ENCODE results near the gene ENO1.

Gene ENO1

DNA sequence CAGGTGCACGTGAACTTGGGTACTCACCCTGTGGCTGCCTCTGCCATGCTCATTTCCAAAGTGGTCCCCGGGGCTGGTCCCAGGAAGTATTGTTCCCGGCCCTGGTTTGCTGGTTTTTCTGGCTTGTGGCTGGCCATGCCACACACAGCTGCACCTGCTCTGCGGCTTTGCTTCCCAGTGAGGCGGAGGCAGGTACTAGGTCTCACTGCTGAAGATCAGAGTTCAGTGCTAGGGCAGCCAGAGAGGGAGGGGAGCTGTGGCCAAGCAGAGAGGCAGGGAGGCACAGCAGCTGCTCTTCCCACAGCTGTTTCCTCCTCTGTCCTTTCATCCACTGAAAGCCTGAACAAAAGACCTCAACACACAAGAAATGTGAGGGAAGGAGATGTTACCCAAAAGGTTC is 30.5 kb downstream of the ENO1 start:
- Histone ChIP-seq H3K4me3 (ENCODE audit: low read depth, low read length, poor library complexity, severe bottlenecking) (no peak overlapping the region), H3K27me3 (ENCODE audit: insufficient read depth, low read length) (peaks cover 7% of the 10 kb centered on the region; the same call in 1 of the 2 replicates), H3K79me2 (ENCODE audit: insufficient read depth, low read length) (no peaks in the 10 kb centered on the region), H3K9ac (ENCODE audit: low read length) (no peak overlapping the region), H4K20me1 (ENCODE audit: insufficient read depth, low read length) (no peaks in the 10 kb centered on the region), H3K4me1 (ENCODE audit: insufficient read depth, low read length, severe bottlenecking) (no peaks in the 10 kb centered on the region), H3F3A (ENCODE audit: insufficient read depth, low read length) (no peaks in the 10 kb centered on the region), H2AFZ (ENCODE audit: low read length) (no peak overlapping the region), H3K27ac (ENCODE audit: low read depth, low read length, poor library complexity, severe bottlenecking) (no peak overlapping the region), H3K36me3 (ENCODE audit: insufficient read depth, low read length) (no peaks in the 10 kb centered on the region; the same call in 1 of the 2 replicates), H3K9me3 (ENCODE audit: low read length) (0 out of 2 replicates have a peak, but pooled peaks cover 2% of the 10 kb centered on the region), H3K9me2 (ENCODE audit: low read depth, low read length) (no peaks in the 10 kb centered on the region), H3K4me2 (ENCODE audit: low read length) (no peak overlapping the region)
- TF ChIP-seq EZH2 (IDR thresholded peaks at IDR 0.05; ENCODE audit: borderline replicate concordance, low read length) (no peak), CTCF (IDR thresholded peaks at IDR 0.05; ENCODE audit: low read length) (no peak)

DNA sequence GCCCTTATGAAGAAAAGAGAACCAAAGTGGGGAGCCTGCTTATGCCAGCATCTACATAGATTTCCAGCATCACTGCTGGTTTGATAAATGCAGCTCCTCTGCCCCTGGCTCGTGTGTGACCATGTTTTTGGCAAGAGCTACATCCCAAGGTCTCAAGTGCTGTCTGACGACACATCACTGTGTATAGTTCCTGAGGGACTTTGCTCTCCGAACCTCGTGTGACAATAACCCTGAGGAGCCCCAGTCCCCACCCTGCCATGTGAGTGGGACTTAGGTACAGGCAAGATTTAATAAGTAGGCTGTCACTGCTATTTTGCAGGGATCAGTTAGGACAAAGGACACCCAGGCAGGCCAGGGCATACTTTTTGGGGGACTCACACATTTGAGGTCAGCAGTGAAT is 32.2 kb downstream of the ENO1 start:
- TF ChIP-seq CTCF (IDR thresholded peaks at IDR 0.05; ENCODE audit: low read length) = no peak
- Histone ChIP-seq H3F3A (ENCODE audit: insufficient read depth, low read length) (no peaks in the 10 kb centered on the region), H3K4me1 (ENCODE audit: insufficient read depth, low read length, severe bottlenecking) (no peaks in the 10 kb centered on the region), H3K27me3 (ENCODE audit: insufficient read depth, low read length) (peaks cover 8% of the 10 kb centered on the region; the same call in 1 of the 2 replicates), H3K4me2 (ENCODE audit: low read length) (no peak overlapping the region), H2AFZ (ENCODE audit: low read length) (no peak overlapping the region), H3K36me3 (ENCODE audit: insufficient read depth, low read length) (no peaks in the 10 kb centered on the region; the same call in 1 of the 2 replicates), H3K79me2 (ENCODE audit: insufficient read depth, low read length) (no peaks in the 10 kb centered on the region), H3K9me3 (ENCODE audit: low read length) (0 out of 2 replicates have a peak, but pooled peaks cover 3% of the 10 kb centered on the region), H3K9ac (ENCODE audit: low read length) (no peak overlapping the region), H3K27ac (ENCODE audit: low read depth, low read length, poor library complexity, severe bottlenecking) (no peak overlapping the region), H3K4me3 (ENCODE audit: low read depth, low read length, poor library complexity, severe bottlenecking) (no peak overlapping the region), H3K9me2 (ENCODE audit: low read depth, low read length) (no peaks in the 10 kb centered on the region), H4K20me1 (ENCODE audit: insufficient read depth, low read length) (no peaks in the 10 kb centered on the region)

- Histone ChIP-seq H3K9me3 (ENCODE audit: low read length) (peaks cover 7% of the 10 kb centered on the region; the same call in 1 of the 2 replicates), H3K79me2 (ENCODE audit: insufficient read depth, low read length) (no peaks in the 10 kb centered on the region), H3K36me3 (ENCODE audit: insufficient read depth, low read length) (no peaks in the 10 kb centered on the region; the same call in 1 of the 2 replicates), H3K9me2 (ENCODE audit: low read depth, low read length) (no peaks in the 10 kb centered on the region), H3K4me3 (ENCODE audit: low read depth, low read length, poor library complexity, severe bottlenecking) (no peak overlapping the region), H3K4me1 (ENCODE audit: insufficient read depth, low read length, severe bottlenecking) (no peaks in the 10 kb centered on the region), H2AFZ (ENCODE audit: low read length) (no peak overlapping the region), H3K27ac (ENCODE audit: low read depth, low read length, poor library complexity, severe bottlenecking) (no peak overlapping the region), H4K20me1 (ENCODE audit: insufficient read depth, low read length) (no peaks in the 10 kb centered on the region), H3K27me3 (ENCODE audit: insufficient read depth, low read length) (peaks cover 8% of the 10 kb centered on the region; the same call in 1 of the 2 replicates), H3K4me2 (ENCODE audit: low read length) (no peak overlapping the region), H3K9ac (ENCODE audit: low read length) (no peak overlapping the region), H3F3A (ENCODE audit: insufficient read depth, low read length) (no peaks in the 10 kb centered on the region)
- TF ChIP-seq EZH2 (IDR thresholded peaks at IDR 0.05; ENCODE audit: borderline replicate concordance, low read length) (no peak), CTCF (IDR thresholded peaks at IDR 0.05; ENCODE audit: low read length) (no peak)
Measured at GRCh38 chr1:8845104-8846097, 33.1 kb downstream of the ENO1 start.

Measured in OCI-LY1 (cell line).